Skin of body (tissue), 2 donors: ENCODE data around the gene TMIGD1. TPM values are rescaled to one million over a fixed set of nuclear protein-coding genes. Genes with fewer than 3 reads are reported as not detected.
"Not testable (repeated sequence)": the region's sequence is repeated elsewhere in the genome, so short reads cannot be mapped to it uniquely, and the experiment has no call there.

Source experiments
- DNase-seq: peaks from one replicate; lab custom pipeline; 2025; lab: John Stamatoyannopoulos, UW
- total RNA-seq: library from RNA; depleted of rRNA; stranded (reverse); fragments of >200 nt; gene quantifications from one replicate; pipeline ENCODE4 v1.2.3, GENCODE V29; 2014

TMIGD1 gene
- total RNA-seq, 1 donor from 2014 or later: not detected

- DNase-seq: no peak
These were observed 24.4 kb upstream of the TMIGD1 start for GRCh38 chr17:30358055-30358760.

GRCh38 chr17:30357476-30357875 lies 23.6 kb upstream of the TMIGD1 start:
- no peak for DNase-seq

GRCh38 chr17:30354701-30355100 lies 20.8 kb upstream of the TMIGD1 start:
- DNase-seq: no peak

GRCh38 chr17:30352240-30352814 lies 18.5 kb upstream of the TMIGD1 start:
- DNase-seq: no peak

- DNase-seq: no peak
These were observed 17.9 kb upstream of the TMIGD1 start for GRCh38 chr17:30351735-30352134.

- not testable (repeated sequence) for DNase-seq
These were observed 17.4 kb upstream of the TMIGD1 start for GRCh38 chr17:30351263-30351662.

GRCh38 chr17:30349252-30349651 lies 15.4 kb upstream of the TMIGD1 start:
- no peak for DNase-seq

- DNase-seq: no peak
These were observed 13.6 kb upstream of the TMIGD1 start for GRCh38 chr17:30347488-30347887.

- no peak for DNase-seq
These were observed 12.5 kb upstream of the TMIGD1 start for GRCh38 chr17:30346221-30346795.

- DNase-seq: no peak
These were observed 11.7 kb upstream of the TMIGD1 start for GRCh38 chr17:30345527-30346075.

- DNase-seq: no peak
These were observed 11.2 kb upstream of the TMIGD1 start for GRCh38 chr17:30345089-30345433.

- DNase-seq: no peak
These were observed 10.6 kb upstream of the TMIGD1 start for GRCh38 chr17:30344283-30345088.

GRCh38 chr17:30343796-30344195 lies 9.9 kb upstream of the TMIGD1 start:
- DNase-seq: no peak

- not testable (repeated sequence) for DNase-seq
These were observed 9.4 kb upstream of the TMIGD1 start for GRCh38 chr17:30343244-30343643.

- DNase-seq: no peak
These were observed 7.9 kb upstream of the TMIGD1 start for GRCh38 chr17:30341703-30342249.

GRCh38 chr17:30340801-30341356 lies 7.0 kb upstream of the TMIGD1 start:
- DNase-seq: no peak

- DNase-seq: no peak
These were observed 5.2 kb upstream of the TMIGD1 start for GRCh38 chr17:30339086-30339485.

GRCh38 chr17:30337393-30337999 lies 3.6 kb upstream of the TMIGD1 start:
- DNase-seq: no peak

GRCh38 chr17:30336369-30337171 lies 2.7 kb upstream of the TMIGD1 start:
- no peak for DNase-seq

GRCh38 chr17:30334421-30334820 lies 564 bp upstream of the TMIGD1 start:
- DNase-seq: no peak
